GF-D8 (cell line): ENCODE results near the gene PCDHGC5.

Experiments used
- DNase-seq: peaks from one replicate; lab custom pipeline; 2025; lab: John Stamatoyannopoulos, UW

The PCDHGC5 gene

DNA sequence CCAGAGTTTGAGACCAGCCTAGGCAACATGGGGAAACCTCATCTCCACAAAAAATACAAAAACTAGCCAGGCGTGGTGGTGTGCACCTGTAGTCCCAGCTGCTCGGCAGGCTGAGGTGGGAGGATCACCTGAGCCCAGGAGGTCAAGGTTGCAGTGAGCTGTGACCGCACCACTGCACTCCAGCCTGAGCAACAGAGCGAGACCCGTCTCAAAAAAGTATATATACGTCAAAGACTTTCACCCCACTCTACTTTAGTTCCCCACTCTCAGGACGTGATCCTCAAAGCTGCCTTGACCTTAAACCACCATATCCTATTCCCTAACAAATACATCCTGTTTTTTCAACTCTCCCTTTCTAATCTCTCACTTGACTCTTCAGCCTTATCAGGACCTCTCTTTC, 41.0 kb downstream of the PCDHGC5 start:
- no peak for DNase-seq

DNA sequence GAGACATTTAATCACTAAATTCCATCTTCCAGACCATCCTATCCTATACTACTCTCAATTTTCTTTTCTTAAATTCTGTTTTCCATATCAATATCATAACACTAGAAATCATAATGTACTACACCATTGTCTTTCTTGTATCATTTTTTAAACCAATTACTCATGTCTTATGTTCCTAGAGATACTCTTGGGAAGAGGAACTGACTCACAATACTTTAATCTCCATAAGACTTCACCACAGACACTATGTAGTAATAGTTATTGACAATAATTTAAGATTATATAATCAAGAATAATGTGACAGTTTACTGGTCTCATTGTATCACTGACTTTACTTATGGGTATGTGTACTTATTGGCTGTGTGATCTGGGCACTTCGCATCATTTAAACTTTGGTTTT, 43.8 kb downstream of the PCDHGC5 start:
- no peak for DNase-seq

DNA sequence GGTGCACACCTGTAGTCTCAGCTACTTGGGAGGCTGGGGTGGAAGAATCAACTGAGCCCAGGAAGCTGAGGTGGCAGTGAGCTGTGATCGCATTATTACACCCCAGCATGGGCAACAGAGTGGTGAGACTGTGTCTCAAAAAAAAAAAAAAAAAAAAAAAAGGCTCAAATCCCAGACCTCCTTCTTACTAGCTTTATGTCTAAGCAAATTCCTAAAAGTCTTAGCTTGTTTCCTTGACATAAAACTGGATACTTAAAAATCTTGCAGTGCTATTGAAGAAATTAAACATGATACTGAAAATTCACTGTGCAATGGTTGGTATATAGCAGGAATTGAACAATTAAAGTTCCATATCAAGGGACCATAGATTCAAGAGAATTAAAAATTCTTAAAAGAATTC, 45.0 kb downstream of the PCDHGC5 start:
- DNase-seq, result no peak

DNA sequence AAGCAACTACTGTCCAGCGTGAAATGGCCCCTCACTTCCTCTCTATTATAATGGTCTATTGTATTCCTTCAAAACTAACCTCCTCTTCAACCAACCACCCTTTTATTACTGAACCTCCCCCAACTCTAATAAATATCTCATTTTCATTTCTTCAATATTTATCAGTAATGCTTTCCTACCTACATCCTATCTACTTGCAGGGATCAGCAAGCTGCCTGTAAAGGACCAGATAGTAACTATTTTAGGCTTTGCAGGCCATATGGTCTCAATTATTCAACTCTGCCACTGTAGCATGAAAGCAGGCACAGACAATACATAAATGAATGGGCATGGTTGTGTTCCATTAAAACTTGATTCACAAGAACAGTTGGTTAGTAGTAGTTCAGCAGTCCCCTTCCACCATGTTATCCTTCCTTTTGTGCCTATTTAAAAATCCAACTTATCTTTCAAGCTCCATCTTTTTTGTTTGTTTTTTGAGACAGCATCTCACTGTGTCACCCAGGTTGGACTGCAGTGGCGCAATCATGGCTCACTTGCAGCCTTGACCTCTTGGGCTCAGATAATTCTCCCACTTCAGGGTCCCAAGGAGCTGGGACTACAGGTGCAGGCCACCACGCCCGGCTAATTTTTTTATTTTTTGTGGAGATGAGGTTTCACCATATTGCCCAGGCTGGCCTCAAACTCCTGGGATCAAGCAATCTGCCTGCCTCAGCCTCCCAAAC, 45.8 kb downstream of the PCDHGC5 start:
- DNase-seq, result no peak
